IPS-15b (cell line): ENCODE data around the gene CLHC1.
A peak's percentile ranks its signal among the peaks of the same experiment; 100 is the strongest.
"Not testable (repeated sequence)": the region's sequence is repeated elsewhere in the genome, so short reads cannot be mapped to it uniquely, and the experiment has no call there.

ENCODE experiments used
- H3K27me3 ChIP-seq: one replicate; pipeline ENCODE4 v1.6.1; 2013; ENCODE audit warnings: low read length; ENCODE audit not compliant: control insufficient read depth, insufficient read depth
- H3K36me3 ChIP-seq: one replicate; pipeline ENCODE4 v1.6.1; 2013; ENCODE audit warnings: low read length; ENCODE audit not compliant: control insufficient read depth, insufficient read depth
- H3K4me1 ChIP-seq: one replicate; pipeline ENCODE4 v1.6.1; 2013; ENCODE audit warnings: mild to moderate bottlenecking, low read length; ENCODE audit not compliant: control insufficient read depth, insufficient read depth
- H3K4me3 ChIP-seq: one replicate; pipeline ENCODE4 v1.5.1; 2013; ENCODE audit warnings: low read depth, low read length
- H3K9ac ChIP-seq: one replicate; pipeline ENCODE4 v1.6.1; 2013; ENCODE audit warnings: low read depth, mild to moderate bottlenecking, low read length
- H3K9me3 ChIP-seq: one replicate; pipeline ENCODE4 v1.6.1; 2013; ENCODE audit warnings: mild to moderate bottlenecking, low read length; ENCODE audit not compliant: control insufficient read depth, insufficient read depth

CLHC1 gene

GRCh38 chr2:55229221-55229620, 2.9 kb downstream of the CLHC1 start:
- Histone ChIP-seq H3K9ac (no peak overlapping the region), H3K27me3 (no peaks in the 10 kb centered on the region), H3K9me3 (no peaks in the 10 kb centered on the region), H3K36me3 (peaks cover 9% of the 10 kb centered on the region), H3K4me1 (no peaks in the 10 kb centered on the region), H3K4me3 (no peak overlapping the region)

DNA sequence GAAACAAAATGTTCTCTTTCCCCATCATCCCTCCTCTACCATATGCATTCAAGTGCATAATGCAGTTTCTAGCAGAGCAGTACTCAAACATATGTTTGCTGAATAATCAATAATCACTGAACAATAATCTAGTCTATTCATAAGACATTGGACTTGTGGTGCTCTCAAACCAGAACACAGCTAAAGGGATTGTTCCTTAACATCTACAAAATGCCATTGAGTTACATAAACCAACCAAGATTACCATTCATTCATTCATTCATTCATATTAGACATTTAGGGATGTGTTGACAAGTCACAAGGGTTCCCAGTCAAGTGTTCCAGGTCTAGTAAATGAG, 3.9 kb downstream of the CLHC1 start:
- H3K27me3 ChIP-seq: no peaks in the 10 kb centered on the region
- peaks cover 4% of the 10 kb centered on the region for H3K36me3 ChIP-seq
- no peak overlapping the region for H3K4me3 ChIP-seq
- no peaks in the 10 kb centered on the region for H3K9me3 ChIP-seq
- H3K9ac ChIP-seq: no peak overlapping the region
- H3K4me1 ChIP-seq: no peaks in the 10 kb centered on the region

DNA sequence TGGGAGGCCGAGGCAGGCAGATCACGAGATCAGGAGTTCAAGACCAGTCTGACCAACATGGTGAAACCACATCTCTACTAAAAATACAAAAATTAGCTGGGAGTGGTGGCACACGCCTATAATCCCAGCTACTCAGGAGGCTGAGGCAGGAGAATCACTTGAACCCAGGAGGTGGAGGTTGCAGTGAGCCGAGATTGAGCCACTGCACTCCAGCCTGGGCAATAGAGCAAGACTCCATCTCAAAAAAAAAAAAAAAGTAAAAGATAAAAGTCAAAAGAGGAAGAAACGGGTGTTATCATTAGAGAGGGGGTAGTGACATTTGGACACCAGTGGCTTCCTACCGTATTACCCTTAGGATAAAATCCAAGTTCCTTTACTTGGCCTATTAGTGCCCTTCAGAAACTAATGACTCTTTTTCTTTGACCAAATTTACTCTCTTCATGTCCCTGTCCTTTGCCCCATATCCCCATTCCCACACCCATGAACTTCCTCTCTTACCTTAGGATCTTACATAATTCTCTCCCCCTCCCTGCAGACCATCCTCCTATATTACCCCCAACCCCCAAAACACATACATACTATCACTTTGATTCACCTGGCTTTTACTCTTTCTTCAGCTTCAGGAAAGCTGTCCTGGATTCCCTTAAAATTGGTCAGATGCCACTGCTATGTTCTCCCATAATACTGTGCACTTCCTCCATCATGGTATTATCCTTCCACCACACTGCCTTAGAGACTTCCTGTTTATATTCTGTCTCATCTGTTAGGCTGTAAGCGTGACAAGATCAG, 4.5 kb downstream of the CLHC1 start:
- H3K4me1 ChIP-seq, H3K9ac ChIP-seq: not testable (repeated sequence)

DNA sequence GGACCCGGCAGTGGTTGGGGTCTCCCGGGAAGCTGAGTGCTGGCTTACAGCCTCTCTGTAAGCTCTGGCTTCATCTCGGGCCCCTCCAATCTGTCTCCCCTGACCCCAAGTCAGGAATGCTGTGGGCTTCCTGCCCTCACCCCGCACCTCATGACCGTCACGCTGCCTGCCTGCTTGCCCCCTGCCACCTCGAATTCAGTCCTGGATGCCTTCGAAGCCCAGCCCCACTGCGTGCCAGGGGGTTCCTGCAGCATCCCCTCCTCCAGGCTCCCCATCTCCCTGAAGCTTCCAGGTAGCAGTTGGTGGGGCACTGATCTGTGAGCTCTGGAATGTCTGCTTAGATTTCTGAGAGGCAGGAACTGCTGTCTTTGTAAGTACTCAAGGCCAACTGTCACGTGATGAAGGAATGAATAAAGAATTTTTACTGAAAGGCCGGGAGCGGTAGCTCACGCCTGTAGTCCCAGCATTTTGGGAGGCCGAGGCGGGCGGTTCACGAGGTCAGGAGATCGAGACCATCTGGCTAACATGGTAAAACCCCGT, 6.5 kb downstream of the CLHC1 start:
- Histone ChIP-seq H3K4me3 (no peak overlapping the region), H3K4me1 (no peaks in the 10 kb centered on the region), H3K9ac (no peak overlapping the region), H3K36me3 (no peaks in the 10 kb centered on the region), H3K9me3 (no peaks in the 10 kb centered on the region), H3K27me3 (no peaks in the 10 kb centered on the region)

More for the DNA sequence above, 4.5 kb downstream of the CLHC1 start:
- H3K27me3 ChIP-seq, H3K36me3 ChIP-seq, H3K4me3 ChIP-seq, H3K9me3 ChIP-seq: not testable (repeated sequence)

- H3K4me1 ChIP-seq: no peaks in the 10 kb centered on the region
- H3K4me3 ChIP-seq: no peak overlapping the region
- no peaks in the 10 kb centered on the region for H3K27me3 ChIP-seq
- H3K36me3 ChIP-seq: no peaks in the 10 kb centered on the region
- no peaks in the 10 kb centered on the region for H3K9me3 ChIP-seq
- H3K9ac ChIP-seq: no peak overlapping the region
These were observed 7.3 kb downstream of the CLHC1 start for GRCh38 chr2:55224761-55225261.

DNA sequence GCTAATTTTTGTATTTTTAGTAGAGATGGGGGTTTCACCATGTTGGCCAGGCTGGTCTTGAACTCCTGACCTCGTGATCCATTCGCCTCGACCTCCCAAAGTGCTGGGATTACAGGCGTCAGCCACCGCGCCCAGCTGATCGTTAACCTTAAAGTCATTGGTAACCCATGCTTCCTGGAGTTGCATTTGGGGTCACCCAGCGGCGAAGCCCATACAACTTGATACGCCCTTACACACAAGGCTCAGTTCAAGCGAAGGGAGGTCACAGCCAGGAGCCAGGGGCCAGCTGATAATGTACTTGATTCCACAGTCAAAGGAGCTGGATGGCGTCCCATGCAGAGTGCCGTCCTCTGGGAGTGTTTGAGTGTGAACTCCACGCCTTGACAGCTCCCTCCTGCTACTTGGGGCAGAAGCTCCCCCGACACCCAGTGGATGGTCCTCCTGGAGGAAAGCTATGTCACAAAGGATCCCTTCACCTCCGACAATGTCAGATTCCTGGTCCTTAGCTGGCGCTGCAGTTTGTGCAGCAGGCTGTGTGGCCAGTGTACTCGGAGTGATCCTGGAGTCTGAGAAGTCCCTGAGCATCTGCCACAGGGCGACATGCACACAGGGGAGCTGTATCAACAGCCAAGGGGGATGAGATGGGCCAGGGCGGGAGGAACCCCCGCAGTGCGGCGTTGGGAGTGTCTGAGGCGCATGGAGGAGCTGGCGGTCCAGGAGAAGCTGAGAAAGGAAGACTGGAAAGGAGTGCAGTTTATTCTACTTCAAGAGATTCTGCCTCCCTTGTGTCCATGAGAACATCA, 7.9 kb downstream of the CLHC1 start:
- H3K4me1 ChIP-seq: no peaks in the 10 kb centered on the region
- H3K4me3 ChIP-seq: peak overlapping the region; percentile 58
- H3K9ac ChIP-seq: no peak overlapping the region
- no peaks in the 10 kb centered on the region for H3K36me3 ChIP-seq
- H3K27me3 ChIP-seq: no peaks in the 10 kb centered on the region
- no peaks in the 10 kb centered on the region for H3K9me3 ChIP-seq

DNA sequence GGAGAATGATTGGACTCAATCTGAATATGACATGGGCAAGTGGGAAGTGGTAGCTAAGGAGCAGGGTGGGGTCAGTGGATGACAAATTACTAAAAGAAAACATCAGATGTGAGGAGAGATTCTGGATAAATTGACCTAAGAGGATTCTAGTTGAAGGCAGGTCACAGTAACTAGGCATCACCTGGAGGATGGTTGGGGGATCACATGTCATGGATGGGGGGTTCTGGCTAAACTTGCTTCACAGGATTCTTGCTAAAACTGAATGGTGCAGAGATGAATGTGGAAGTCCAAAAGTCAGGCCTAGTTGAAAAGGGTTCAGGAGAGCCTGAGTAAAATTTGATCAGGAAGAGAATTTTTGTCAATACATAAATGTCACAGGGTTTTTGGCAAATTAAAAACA, 18.3 kb downstream of the CLHC1 start:
- no peak overlapping the region for H3K4me3 ChIP-seq
- H3K9me3 ChIP-seq: no peaks in the 10 kb centered on the region
- H3K27me3 ChIP-seq: no peaks in the 10 kb centered on the region
- H3K9ac ChIP-seq: no peak overlapping the region
- H3K36me3 ChIP-seq: no peaks in the 10 kb centered on the region
- H3K4me1 ChIP-seq: peaks cover 3% of the 10 kb centered on the region

GRCh38 chr2:55204950-55205349, 27.1 kb downstream of the CLHC1 start:
- Histone ChIP-seq H3K9ac (no peak overlapping the region), H3K4me1 (no peaks in the 10 kb centered on the region), H3K27me3 (no peaks in the 10 kb centered on the region), H3K4me3 (no peak overlapping the region), H3K36me3 (no peaks in the 10 kb centered on the region), H3K9me3 (no peaks in the 10 kb centered on the region)

- H3K27me3 ChIP-seq: no peaks in the 10 kb centered on the region
- no peak overlapping the region for H3K9ac ChIP-seq
- no peaks in the 10 kb centered on the region for H3K9me3 ChIP-seq
- no peak overlapping the region for H3K4me3 ChIP-seq
- no peaks in the 10 kb centered on the region for H3K4me1 ChIP-seq
- no peaks in the 10 kb centered on the region for H3K36me3 ChIP-seq
These were observed 27.6 kb downstream of the CLHC1 start for GRCh38 chr2:55204536-55204935.

- Histone ChIP-seq H3K4me3 (no peak overlapping the region), H3K27me3 (no peaks in the 10 kb centered on the region), H3K4me1 (no peaks in the 10 kb centered on the region), H3K9ac (no peak overlapping the region), H3K9me3 (no peaks in the 10 kb centered on the region), H3K36me3 (no peaks in the 10 kb centered on the region)
These were observed 31.7 kb downstream of the CLHC1 start for GRCh38 chr2:55200416-55200815.

DNA sequence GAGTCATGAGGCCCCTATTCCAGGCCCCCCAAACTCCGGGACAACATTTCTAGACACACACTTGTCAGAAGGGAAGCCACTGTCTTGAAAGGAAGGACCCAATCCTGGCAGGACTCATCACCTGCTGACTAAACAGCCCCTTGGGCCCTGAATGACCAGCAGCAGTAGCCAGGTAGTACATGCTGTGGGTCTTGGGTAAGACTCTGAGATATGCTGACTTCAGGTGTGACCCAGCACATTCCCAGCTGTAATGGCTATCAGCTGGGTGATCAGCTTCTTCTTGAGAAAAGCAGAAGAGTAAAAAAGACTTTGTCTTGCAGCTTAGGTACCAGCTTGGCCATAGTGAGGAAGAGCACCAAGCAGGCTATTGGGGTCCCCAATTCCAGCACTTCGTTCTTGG, 35.6 kb downstream of the CLHC1 start:
- no peaks in the 10 kb centered on the region for H3K9me3 ChIP-seq
- no peak overlapping the region for H3K4me3 ChIP-seq
- no peaks in the 10 kb centered on the region for H3K27me3 ChIP-seq
- H3K36me3 ChIP-seq: no peaks in the 10 kb centered on the region
- H3K4me1 ChIP-seq: no peaks in the 10 kb centered on the region
- no peak overlapping the region for H3K9ac ChIP-seq

DNA sequence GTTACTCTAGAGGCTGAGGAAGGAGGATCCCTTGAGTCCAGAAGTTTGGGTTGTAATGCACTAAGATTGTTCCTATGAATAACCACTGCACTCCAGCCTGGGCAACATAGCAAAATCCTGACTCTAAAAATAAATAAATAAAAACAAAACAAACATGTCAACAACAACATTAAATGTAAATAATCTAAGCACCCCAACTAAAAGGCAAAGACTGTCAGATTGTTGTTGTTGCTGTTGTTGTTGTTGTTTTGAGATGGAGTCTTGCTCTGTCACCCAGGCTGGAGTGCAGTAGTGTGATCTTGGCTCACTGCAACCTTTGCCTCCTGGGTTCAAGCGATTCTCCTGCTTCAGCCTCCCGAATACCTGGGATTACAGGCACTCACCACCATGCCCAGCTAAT, 40.2 kb downstream of the CLHC1 start:
- not testable (repeated sequence) for H3K4me1 ChIP-seq, H3K4me3 ChIP-seq, H3K9ac ChIP-seq

More for the DNA sequence above, 40.2 kb downstream of the CLHC1 start:
- H3K9me3 ChIP-seq, H3K27me3 ChIP-seq, H3K36me3 ChIP-seq: not testable (repeated sequence)
